ENCODE results near the gene SYNGAP1.

SYNGAP1 gene

DNA sequence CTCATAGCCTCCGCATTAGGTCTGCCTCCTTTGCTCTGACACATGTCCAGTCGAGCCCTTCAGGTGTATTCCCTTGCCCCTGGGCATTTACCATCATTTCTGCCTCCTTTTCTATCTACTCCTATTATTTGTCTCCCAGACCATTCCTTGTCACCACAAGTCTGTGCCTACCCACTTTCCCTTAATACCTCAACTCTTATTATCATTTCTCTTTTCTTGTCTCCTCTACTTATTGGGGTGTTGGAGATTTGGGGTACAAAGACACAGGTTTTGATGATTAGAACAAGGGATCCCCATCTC, 1.4 kb downstream of the SYNGAP1 start:
- no peak for DNase-seq (ENCODE audit: low read depth)

DNA sequence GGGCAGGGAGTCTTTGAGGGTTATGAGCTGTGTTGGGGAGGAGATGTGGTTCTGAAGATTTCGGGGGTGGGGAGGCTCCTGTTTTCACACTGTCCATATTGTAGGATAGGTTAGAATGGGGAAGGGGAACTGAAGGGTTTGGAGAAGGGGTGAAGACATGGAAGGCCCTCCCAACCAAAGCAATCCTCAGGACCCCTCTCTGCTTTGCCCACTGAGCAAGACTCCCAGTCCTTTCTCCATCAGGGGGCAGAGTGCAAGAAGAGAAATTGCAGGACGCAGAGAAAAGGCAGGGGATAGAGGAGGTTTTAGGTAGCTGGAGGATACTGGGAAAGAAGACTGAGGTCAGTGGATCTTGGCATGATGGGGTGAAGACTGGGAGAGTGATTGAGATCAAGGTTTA, 3.9 kb downstream of the SYNGAP1 start:
- no peak for DNase-seq (ENCODE audit: low read depth)

DNA sequence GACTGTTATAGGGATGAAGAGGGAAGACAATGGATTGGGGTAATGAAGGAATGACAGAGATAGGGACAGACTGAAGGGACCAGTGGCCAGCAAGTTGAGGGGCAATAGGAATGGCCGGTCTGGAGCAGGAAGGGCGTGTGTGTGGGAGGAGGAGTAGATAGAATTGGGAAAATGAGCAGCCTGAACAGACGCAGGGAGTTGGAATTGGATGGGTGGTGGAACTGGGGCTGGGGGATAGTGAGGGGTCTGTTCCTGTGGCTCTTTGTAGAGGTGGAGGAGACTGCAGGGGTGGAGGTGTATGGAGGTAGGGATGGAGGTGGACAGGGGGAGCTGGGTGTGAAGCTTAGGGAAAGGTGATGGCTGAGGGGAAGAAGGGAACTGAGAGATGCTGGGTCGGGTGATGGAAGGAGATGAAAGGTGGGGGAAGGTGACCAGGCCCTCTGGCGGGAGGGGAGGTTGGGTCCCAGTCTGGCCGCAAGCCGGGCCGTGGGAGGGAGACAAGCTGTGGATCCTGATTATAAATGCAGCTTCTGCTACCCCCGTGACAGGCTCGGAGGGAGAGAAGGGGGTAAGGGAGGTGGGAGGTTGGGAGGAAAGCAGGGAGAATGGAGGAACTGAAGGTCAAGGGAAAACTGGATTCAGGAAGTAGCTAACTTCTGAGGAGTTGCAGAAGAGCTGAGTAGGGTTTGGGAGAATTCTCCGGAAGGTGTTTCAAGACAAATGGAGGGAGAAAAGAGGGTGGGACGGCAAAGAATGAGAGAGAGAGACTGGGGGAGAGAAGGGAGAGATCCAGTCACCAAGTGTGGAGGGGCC, 5.2 kb downstream of the SYNGAP1 start:
- no peak for DNase-seq (ENCODE audit: low read depth)

DNA sequence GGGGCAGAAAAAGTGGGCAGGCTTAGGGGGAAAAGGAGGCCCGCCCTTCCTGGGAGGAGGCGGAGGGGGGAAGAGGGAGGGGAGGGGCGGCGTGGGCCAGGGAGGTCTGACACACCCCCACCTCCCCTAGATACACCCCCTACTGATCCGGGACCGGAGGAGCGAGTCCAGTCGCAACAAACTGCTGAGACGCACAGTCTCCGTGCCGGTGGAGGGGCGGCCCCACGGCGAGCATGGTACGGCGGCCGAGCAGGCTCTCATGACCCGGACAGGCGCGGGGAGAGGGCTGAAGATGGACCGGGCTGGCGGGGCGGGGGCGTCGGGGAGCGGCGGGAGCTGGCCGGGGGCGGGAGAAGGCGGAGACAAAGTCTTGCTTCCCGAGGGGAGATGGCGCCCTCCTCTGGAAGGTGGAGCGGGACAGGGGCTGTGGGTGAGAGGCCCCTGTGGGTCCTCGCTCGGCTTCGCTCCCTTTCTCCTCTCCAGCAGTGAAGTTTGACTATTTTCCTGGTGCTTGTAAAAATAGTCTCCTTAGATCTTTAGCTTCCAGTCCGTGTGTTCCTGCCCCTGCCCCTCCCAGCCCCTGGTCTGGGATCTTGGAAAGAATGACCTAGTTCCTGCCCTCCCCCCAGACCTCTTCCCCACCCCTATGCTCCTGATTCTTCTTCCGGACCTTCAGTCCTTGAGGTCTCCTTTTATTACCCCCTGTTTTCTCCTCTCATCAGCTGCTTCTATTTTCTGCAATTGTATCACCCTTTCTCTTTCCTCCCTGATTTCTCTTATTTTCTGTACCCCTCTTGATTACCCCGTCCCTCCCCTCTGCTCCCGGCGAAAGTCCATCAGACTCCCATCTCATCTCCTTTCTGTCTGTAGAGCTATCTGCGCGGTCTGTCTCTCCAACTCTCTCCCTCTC, 6.1 kb downstream of the SYNGAP1 start:
- DNase-seq (ENCODE audit: low read depth): peak; percentile 86

DNA sequence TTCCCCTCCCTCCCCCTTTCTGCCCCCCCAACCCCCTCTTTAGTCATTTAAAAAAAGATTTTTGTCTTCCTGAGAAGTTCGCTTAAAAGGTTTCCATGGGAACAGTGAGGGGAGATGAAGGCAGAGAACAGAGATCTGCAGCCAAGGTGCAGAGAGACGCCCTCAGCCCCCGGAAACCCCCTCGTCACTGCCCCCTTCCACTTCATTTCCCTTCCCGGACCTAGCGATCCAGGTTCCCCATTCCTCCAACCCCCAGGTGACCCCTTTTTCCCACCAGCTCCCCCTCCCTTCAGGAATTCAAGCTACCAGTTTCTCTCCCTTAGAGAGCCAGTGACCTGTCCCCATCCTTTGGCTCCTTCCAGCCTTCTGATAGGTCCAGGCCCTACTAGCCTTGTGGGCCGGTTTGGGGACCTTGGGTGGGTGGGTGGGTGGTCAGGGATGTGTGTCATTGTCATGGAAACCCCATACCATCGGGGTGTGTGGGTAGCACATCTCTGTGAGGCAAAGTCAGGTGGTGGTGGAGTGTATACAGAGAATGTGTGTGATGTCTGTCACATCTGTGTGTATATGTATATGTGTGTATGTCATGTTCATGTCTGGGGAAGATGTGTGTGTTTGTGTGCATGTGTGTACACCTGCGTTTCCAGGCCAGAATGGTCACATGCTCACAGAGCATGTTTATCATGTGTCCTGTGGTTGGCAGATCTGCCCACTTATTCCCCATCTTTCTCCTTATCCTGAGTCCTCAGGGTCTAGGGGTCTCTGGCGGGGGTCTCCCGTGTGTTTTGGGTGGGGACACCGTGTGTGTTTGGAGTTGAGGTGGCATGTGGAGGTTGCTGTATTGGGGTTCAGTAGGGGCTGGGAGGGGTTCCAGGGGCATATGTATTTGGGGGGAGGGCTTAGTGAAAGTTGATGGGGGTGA, 7.0 kb downstream of the SYNGAP1 start:
- DNase-seq (ENCODE audit: low read depth): no peak

DNA sequence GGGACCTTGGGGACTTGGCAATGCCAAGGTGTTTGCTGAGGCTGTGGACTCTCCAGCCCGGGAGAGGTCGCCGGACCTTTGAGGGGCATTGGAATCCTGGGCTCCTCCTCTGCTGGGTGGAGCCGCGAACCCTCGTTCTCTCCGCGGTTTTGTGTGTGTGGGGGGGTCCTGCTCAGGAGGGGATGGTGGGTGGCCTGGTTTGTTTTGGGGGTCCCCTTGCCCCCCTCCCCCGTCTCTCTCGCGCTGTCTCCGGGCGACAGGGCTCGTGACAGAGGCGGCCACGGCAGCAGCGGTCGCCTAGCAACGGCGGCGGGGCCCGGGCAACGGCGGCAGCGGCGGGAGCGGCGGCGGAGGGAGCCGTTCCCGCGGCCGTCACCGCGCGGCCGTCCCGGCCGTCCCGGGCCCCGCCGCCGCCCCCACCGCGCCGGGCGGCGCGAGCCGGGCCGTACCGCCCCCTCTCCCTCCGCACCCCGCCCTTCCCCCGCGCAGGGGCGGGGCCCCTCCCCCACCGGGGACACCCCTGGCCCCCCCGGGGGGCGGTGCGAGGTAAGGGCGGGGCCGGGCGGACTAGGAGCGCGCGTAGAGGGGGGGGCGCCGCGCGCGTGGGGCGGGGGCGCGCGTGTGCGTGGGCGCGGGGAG, 7.8 kb downstream of the SYNGAP1 start:
- DNase-seq (ENCODE audit: low read depth): no peak

DNA sequence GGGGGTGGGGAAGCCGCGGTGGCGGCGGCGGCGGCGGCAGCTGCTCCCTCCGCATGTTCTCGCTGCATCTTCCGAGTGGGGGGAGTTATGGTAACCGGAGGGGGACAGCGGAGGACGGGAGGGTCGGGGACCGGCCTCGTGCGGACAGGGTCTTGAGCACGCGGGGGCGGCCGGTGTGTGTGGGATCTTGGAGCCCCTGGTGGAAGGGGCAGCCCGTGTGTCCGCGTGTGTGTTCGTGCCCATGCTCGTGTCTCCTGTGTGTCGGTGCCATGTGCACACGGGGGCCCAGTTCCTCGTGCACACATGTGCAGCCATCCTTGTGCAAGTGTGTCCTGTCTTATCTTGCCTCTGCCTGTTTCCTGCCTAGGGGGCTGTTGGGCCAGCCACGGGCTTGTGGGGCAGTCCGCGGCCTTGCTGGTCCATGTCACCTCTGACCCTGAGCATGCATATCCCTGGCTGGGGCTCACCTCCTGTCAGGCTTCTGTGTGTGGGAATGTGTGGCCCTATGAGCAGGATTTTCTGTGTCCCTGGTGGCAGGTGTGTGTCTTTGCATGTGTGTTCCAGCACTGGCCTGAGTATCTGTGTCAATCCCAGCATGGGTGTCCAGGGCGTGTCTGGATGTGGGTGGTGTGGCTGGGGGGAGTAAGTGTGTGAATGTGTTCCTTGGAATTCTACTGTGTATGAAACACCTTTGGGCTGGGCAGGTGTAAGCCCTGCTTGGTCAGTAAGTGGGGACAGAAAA, 8.5 kb downstream of the SYNGAP1 start:
- peak; percentile 87 for DNase-seq (ENCODE audit: low read depth)

DNA sequence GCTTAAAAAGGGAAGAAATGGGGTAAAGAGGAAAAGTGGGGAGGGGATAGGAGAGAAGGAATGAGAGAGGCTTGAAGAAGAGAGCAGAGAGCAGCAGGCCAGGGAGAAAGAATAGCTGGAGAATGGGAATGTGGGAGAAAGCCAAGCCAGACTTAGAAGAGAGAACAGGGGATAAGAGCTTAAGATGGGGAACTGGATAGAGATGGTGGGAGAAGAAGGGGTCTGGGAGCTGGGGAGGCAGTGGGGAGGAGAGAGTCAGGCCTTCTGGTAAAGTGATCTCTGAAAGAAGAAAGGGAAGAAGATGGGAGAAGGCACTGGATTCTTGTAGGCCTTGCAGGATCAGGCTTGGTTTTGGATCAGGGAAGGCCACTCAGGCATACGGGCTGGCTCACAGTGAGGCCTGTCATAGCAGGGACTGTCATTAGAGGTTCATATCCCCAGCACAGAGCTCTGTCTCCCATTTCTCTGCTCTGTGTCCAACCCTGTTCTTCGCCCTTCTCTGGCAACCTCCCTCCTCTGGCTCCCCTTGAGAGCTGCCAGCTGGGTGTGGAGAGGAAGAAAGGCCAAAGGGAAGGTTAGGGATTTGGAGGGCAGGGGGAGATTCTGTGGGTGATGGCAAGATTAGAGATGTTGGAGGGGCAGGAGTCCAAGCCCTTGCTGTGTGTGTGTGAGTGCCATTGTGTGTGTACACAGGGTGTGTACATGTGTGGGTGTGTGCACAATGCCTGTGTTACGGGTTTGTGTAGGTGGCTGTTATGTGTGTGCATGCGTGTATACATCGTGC, 9.3 kb downstream of the SYNGAP1 start:
- no peak for DNase-seq (ENCODE audit: low read depth)

DNA sequence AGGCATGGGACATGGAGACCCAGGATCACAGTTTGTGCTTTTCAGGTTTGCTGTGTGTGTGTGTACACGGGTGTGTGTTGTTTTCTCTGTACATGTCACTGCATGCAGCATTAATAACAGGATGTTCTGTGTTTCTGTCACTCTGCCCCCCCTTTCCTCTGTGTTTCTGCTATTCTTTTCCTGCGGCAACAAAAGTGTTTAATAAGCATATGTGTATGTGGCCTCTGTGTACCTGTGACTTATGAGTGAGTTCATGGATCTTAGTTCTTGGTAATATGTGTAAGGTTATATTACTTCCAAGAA, 9.8 kb downstream of the SYNGAP1 start:
- no peak for DNase-seq (ENCODE audit: low read depth)

DNA sequence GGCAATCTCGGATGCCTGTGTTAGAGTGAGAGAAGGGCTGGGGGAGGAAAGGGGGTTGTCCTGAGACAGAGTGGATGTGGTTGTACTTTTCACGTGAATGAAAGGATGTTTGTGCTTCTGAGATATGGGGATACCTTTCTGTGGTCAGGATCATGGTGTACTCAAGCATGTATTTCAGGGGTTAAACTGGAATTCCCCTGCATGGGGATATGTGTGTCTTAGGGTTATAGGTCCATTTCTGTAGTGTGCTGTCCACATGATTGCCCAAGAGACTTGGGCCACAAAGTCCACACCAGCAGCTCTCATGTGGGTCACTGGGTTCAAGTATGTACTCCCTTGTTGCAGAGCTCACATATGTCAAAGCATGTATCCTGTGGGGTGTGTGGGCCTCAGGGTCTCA, 10.5 kb downstream of the SYNGAP1 start:
- DNase-seq (ENCODE audit: low read depth): no peak

DNA sequence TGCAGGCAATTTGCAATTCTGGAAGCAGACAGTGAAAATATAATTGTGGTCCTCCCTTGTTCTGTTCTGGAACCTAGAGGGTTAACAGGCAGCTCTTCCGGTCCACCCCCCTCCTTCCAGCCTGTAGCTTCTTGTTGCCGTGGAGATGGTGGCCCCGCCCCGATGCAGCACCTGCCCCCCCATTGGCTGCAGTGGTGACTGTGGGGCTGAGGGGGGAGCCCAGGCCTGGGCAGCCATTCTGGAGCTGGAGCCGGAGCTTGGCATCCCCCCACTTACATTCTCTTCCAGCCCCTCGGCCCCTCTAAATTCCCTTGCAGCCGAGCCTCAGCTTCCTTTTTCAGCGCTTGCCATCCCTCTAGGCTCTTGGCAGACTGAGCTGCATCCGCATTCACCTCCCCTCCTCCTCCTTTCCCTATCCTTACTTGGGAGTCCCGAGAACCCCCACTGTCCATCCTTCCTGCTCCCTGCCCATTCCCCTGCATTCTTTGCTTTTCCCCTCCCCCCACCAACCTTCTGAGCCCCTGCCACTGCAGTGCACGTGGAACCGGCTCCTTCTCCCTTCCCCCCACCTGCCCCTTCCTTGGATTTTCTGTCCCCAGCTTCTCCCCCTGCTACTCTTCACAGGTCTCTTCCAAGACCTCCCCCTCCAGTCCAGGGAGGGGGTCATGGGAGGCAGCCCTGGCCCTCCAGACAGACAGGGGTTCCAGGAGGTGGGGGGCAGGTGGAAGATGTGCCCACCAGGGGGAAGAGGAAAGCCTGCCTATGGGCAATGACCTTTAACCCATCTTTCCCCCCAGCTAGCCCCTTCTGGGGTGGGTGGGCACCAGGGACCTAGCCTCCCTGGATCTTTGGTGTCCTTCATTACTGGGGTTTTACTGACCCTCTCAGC, 11.4 kb downstream of the SYNGAP1 start:
- DNase-seq (ENCODE audit: low read depth): peak; percentile 89

DNA sequence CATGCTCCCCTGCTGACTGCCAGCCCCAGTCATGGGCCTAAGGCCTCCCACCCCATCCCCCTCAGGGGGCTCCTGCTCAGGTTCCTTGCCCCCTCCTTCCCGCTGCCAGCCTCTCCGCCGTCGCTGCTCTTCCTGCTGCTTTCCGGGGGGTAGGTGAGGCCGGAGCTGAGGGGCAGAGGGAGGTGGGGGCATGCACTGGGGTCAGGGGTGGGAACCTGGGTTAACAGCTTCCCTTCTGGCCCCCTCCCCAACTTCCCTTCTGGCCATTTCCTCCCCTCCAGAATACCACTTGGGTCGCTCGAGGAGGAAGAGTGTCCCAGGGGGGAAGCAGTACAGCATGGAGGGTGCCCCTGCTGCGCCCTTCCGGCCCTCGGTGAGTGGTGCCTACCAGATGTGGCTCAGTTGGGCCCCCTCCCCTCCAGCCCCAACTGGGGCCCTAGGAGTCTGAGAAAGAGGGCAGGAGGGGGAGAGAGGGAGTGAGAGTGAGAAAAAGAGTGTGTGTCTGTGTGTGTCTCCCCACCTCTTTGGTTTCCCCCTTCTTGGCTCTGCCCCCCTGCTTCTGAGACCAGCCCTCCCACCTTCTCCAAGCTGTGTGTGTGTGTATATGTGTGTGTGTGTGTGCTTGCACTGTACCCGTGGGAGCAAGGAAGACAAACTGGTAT, 12.1 kb downstream of the SYNGAP1 start:
- peak; percentile 84 for DNase-seq (ENCODE audit: low read depth)

DNA sequence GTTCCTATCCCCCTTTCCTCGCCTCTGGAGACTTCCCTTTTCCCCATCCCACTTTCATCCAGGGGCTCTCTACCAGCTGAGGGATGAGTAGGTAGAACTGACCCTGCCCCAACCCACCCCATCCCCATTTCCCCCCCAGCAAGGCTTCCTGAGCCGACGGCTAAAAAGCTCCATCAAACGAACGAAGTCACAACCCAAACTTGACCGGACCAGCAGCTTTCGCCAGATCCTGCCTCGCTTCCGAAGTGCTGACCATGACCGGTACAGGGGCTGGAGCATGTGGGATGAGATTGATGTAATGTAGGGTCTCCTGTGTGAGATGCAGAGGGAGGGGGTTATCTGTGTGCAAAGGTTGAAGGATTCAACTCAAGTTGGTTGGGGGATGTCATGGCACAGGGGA, 12.7 kb downstream of the SYNGAP1 start:
- no peak for DNase-seq (ENCODE audit: low read depth)

DNA sequence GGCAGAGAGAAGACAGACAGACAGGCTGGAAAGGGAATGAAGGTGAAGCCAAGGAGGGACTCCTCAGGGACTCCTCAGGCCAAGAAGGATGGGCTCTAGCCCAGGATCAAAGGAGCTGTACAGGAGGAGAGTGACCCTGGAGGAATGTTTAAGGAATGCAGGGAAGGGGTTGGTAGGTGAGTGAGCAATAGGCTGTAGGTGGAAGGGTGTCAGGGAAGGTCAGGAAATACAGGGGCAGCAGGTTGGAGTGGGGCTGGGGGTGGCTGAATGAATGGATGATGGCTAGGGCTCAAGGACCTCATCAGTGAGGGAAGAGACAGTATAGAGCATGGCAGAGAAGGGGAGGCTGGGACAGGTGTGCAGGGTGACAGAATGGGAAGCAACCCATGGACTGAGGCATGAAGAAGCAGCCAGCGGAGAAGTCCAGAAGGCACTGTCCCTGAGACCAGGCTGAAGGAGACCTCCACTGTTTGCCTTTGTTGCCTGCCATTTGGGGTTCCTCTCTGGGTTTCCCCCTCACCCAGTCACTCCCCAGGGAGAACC, 13.2 kb downstream of the SYNGAP1 start:
- no peak for DNase-seq (ENCODE audit: low read depth)

DNA sequence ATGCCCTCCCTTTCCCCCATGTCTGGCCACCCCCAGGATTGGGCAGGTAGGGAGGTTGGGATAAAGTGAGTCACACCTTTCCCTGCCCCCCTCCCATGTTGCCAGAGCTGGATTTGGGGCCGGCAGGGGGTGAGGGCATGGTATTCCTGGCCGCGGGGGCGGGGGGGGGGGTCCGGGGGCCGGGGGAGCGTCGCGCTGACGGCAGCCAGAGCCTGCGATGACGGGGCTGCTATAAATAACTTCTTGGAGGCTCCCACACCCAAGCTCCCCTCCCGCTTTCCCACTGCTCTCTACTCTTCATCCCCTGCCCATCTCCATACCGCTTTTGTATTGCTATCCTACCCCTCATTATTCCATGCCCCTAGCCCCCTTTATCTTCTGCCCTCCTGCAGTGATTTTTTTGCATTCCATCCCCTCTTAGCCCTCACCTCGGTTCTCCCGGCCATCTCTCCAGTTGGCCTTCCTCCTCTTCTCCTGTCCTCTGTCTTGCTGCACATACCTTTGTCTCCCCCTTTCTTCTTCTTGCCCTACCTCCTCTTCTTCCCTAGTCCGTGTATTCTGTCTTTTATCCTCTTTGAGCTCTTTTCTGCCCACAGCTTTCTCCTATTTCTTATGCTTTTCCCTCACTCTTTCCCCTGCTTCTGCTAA, 13.8 kb downstream of the SYNGAP1 start:
- no peak for DNase-seq (ENCODE audit: low read depth)

DNA sequence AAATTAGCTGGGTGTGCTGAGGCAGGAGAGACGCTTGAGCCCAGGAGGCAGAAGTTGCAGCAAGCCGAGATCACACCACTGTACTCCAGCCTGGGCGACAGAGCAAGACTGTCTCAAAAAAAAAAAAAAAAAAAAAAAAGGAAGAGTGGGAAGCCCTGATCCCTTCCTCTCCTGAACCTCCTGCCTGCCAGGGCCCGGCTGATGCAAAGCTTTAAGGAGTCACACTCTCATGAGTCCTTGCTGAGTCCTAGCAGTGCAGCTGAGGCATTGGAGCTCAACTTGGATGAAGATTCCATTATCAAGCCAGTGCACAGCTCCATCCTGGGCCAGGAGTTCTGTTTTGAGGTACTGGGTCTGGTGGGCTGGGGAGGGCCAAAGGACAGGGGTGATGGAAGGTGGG, 15.1 kb downstream of the SYNGAP1 start:
- DNase-seq (ENCODE audit: low read depth): no peak

DNA sequence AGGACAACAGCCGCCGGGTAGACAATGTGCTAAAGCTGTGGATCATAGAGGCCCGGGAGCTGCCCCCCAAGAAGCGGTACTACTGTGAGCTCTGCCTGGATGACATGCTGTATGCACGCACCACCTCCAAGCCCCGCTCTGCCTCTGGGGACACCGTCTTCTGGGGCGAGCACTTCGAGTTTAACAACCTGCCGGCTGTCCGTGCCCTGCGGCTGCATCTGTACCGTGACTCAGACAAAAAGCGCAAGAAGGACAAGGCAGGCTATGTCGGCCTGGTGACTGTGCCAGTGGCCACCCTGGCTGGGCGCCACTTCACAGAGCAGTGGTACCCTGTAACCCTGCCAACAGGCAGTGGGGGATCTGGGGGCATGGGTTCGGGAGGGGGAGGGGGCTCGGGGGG, 17.8 kb downstream of the SYNGAP1 start:
- no peak for DNase-seq (ENCODE audit: low read depth)

DNA sequence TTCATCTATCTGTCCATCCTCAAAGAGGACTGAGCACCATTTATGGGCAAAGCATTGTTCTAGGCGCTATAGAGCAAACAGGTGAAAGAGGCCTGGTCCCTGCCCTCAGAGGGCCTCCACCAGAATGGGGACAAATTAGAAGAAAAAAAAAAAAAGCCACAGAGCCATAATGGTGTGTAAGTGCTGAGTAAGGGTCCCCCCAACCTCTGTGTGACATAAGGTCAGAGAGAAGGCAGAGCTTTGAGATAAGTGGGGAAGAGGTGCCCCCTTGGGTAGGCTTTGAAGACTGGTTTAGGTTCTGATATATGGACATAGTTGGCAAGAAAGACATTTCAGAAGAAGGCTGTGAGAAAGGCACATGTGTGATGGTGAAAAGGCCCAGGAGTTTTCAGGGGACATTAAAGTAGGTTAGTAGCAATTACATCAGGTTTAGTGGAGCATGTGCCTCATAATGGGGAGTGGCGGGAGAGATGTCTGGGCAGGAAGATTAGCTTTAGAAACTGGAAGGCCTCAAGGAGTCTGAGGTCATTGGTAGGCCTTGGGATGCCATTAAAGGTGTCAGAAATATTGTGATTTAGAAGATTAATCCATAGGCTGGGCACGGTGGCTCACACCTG, 19.2 kb downstream of the SYNGAP1 start:
- no peak for DNase-seq (ENCODE audit: low read depth)

All from CMK (cell line).